K562 (cell line): ENCODE measurements around the gene AMIGO3. TPM values are rescaled to one million over a fixed set of nuclear protein-coding genes. Genes with fewer than 3 reads are reported as not detected.

Experiments
- ATAC-seq: fragments of 200-7000 bp; cut with Tn5 transposase; 3 replicates; pipeline ENCODE4 v1.9.1; 2020; ENCODE audit warnings: moderate library complexity
- Bru-seq: library from RNA; stranded (reverse); fragments of 400-500 nt; gene quantifications from one replicate; lab custom pipeline; 2021; lab: Mats Ljungman, UMichigan
- BruChase-seq, 2 experiments: library from RNA; stranded (reverse); fragments of 400-500 nt; gene quantifications; one replicate each; lab custom pipeline; 2021; lab: Mats Ljungman, UMichigan
- BruUV-seq: library from RNA; stranded (reverse); fragments of 400-500 nt; replicated peaks from 2 replicates; lab custom pipeline; 2021; lab: Mats Ljungman, UMichigan
- CTCF ChIA-PET: fragments of 300-600 bp; formaldehyde crosslinking; extraction: SDS; loops from one replicate; lab custom pipeline; 2021; ENCODE audit warnings: low intra/inter-chr PET ratio; lab: Yijun Ruan, JAX
- POLR2A ChIA-PET: fragments of 300-600, 350-650 bp; sonication (Branson Sonifier 250); formaldehyde crosslinking; extraction: SDS; loops from one replicate; lab custom pipeline; 2021; ENCODE audit warnings: antibody characterized with exemption, inconsistent platforms; lab: Yijun Ruan, JAX
- DNase-seq, 4 experiments: peaks; one replicate each; pipeline versions ENCODE4 v3.0.0 to v3.0.0-alpha.2; 2011 to 2018; ENCODE audit warnings: low spot score in 3 of 4, mixed read lengths in 3 of 4; ENCODE audit errors: extremely low read depth in 1 of 4
- FAIRE-seq: peaks from 2 replicates; lab custom pipeline; 2011; peaks lifted over from hg19 to GRCh38; lab: Jason Lieb, UNC
- H2AFZ ChIP-seq: 2 replicates; pipeline ENCODE4 v1.6.0; 2011; ENCODE audit warnings: low read depth, low read length, control low read depth, inconsistent platforms
- H3K27ac ChIP-seq: fragments of 200-600 bp; 3 replicates; pipeline ENCODE4 v1.8.0; 2011; ENCODE audit warnings: low read depth, mild to moderate bottlenecking, control low read depth, inconsistent platforms, low read length, moderate library complexity, mixed read lengths; ENCODE audit errors: extremely low read depth
- H3K27me3 ChIP-seq, 2 experiments: fragments of 300-600 bp in 1 of 2; 2 replicates in 1 of 2; 3 replicates in 1 of 2; pipeline versions ENCODE4 v1.6.0 to v1.8.0; 2011; ENCODE audit warnings: inconsistent platforms in 2 of 2, low read length in 2 of 2, mild to moderate bottlenecking in 1 of 2, mixed read lengths in 1 of 2, moderate library complexity in 1 of 2; ENCODE audit not compliant: control insufficient read depth in 2 of 2, insufficient read depth in 2 of 2
- H3K36me3 ChIP-seq: fragments of 300-600 bp; 3 replicates; pipeline ENCODE4 v1.8.0; 2011; ENCODE audit warnings: mild to moderate bottlenecking, low read length, inconsistent platforms; ENCODE audit not compliant: control insufficient read depth, insufficient read depth
- H3K4me1 ChIP-seq, 2 experiments: fragments of 200-600 bp in 1 of 2; replicated peaks in 1 of 2; 2 replicates in 1 of 2; 3 replicates in 1 of 2; pipeline versions ENCODE4 v1.5.1 to v1.8.0; 2011; ENCODE audit warnings: inconsistent platforms in 2 of 2, low read length in 2 of 2, mild to moderate bottlenecking in 1 of 2, mixed read lengths in 1 of 2, moderate library complexity in 1 of 2; ENCODE audit not compliant: control insufficient read depth in 2 of 2, insufficient read depth in 2 of 2
- H3K4me2 ChIP-seq: 2 replicates; pipeline ENCODE4 v1.6.1; 2011; ENCODE audit warnings: low read length, control low read depth, inconsistent platforms, mixed read lengths; ENCODE audit not compliant: insufficient read depth
- H3K4me3 ChIP-seq: fragments of 200-600 bp; sonication (generic), shearing (Covaris generic); 2 replicates; pipeline ENCODE4 v1.5.1; 2016; ENCODE audit warnings: control low read depth, inconsistent platforms
- H3K79me2 ChIP-seq: fragments of 200-600 bp; 3 replicates; pipeline ENCODE4 v1.8.0; 2011; ENCODE audit warnings: low read length, inconsistent platforms; ENCODE audit not compliant: control insufficient read depth, insufficient read depth
- H3K9ac ChIP-seq, 2 experiments: 2 replicates each; pipeline versions ENCODE4 v1.6.0 to v1.6.1; 2011; ENCODE audit warnings: low read depth in 2 of 2, low read length in 2 of 2, control low read depth in 1 of 2, inconsistent platforms in 1 of 2, mild to moderate bottlenecking in 1 of 2, mixed read lengths in 1 of 2; ENCODE audit not compliant: insufficient read depth in 1 of 2
- H3K9me1 ChIP-seq: one replicate; pipeline ENCODE4 v1.6.0; 2011; ENCODE audit warnings: inconsistent platforms, mild to moderate bottlenecking, low read length, moderate library complexity; ENCODE audit not compliant: control insufficient read depth, insufficient read depth
- H3K9me3 ChIP-seq: replicated peaks from 2 replicates; pipeline ENCODE4 v1.5.1; 2011; ENCODE audit warnings: low read depth, low read length, inconsistent platforms; ENCODE audit not compliant: control insufficient read depth, insufficient read depth
- H4K20me1 ChIP-seq: replicated peaks from 2 replicates; pipeline ENCODE4 v1.6.1; 2011; ENCODE audit warnings: low read length, inconsistent platforms, mixed read lengths; ENCODE audit not compliant: control insufficient read depth, insufficient read depth
- CCNT2 ChIP-seq: IDR thresholded peaks from 2 replicates; pipeline ENCODE4 v1.6.1; 2011; ENCODE audit warnings: borderline replicate concordance, low read depth, mild to moderate bottlenecking, moderate library complexity, mixed read lengths, low read length; ENCODE audit not compliant: insufficient read length; ENCODE audit errors: extremely low read depth
- NFYB ChIP-seq: IDR thresholded peaks from 2 replicates; pipeline ENCODE4 v1.6.1; 2011; ENCODE audit warnings: mild to moderate bottlenecking, moderate library complexity; ENCODE audit not compliant: insufficient read length; ENCODE audit errors: extremely low read depth
- RBM22 ChIP-seq: fragments of 200-400 bp; formaldehyde crosslinking; IDR thresholded peaks from 2 replicates; pipeline ENCODE4 v1.6.1; 2018; ENCODE audit warnings: low read length, low read depth; ENCODE audit not compliant: poor library complexity, severe bottlenecking
- ZBTB33 ChIP-seq: sonication (generic); formaldehyde crosslinking; IDR thresholded peaks from 2 replicates; pipeline ENCODE4 v1.8.1; 2023; ENCODE audit warnings: mild to moderate bottlenecking, missing genetic modification reagents
- WGBS: fragments of 100-300 bp; shearing (Covaris generic); methylation state at CpG from one replicate; pipeline ENCODE4 v1.1.6; 2016; ENCODE audit warnings: low coverage, mixed read lengths; ENCODE audit not compliant: insufficient coverage; ENCODE audit errors: missing lambda C conversion rate; 5-methylcytosine and 5-hydroxymethylcytosine counted together
- in situ Hi-C: fragments of 300-500 bp; cut with MboI; formaldehyde crosslinking; loops from 4 replicates; pipeline ENCODE4 v1.15.0; 2018; ENCODE audit warnings: inconsistent platforms, mixed read lengths
- intact Hi-C: fragments of 100-400 bp; cut with micrococcal nuclease; formaldehyde crosslinking; loops from 2 replicates; pipeline ENCODE4 v1.14.2; 2022
- long read RNA-seq, 3 experiments: library from polyadenylated mRNA in 2 of 3; library from RNA in 1 of 3; unstranded in 2 of 3; stranded (forward) in 1 of 3; transcript quantifications; one replicate each; pipeline ENCODE4 v2.0.0, GENCODE V29; 2019 to 2022
- polyA minus RNA-seq, 3 experiments: library from RNA; depleted of rRNA, polyadenylated mRNA; stranded (reverse); fragments of >200 nt; gene quantifications; 2 replicates each; pipeline ENCODE4 v1.2.3, GENCODE V29; 2011
- polyA plus RNA-seq, 8 experiments: library from polyadenylated mRNA; depleted of rRNA in 4 of 8; stranded (reverse) in 5 of 8; unstranded in 3 of 8; fragments of >200 nt; fragmentation: Nextera tagmentation in 2 of 8; fragmentation: Illumina TruSeq in 1 of 8; extraction: Ambion mirVana in 2 of 8; extraction: Trizol in 1 of 8; gene quantifications; 2 replicates each; pipeline versions ENCODE4 v1.2.1 to v1.2.3, GENCODE V29; 2011 to 2014; ENCODE audit warnings: inconsistent platforms in 1 of 8, missing spikeins in 1 of 8
- total RNA-seq, 7 experiments: library from RNA; depleted of rRNA in 6 of 7; stranded (reverse); fragments of >200 nt in 6 of 7; fragmentation: Illumina TruSeq in 2 of 7; extraction: Trizol in 2 of 7; gene quantifications; 2 replicates each; pipeline versions ENCODE4 v1.2.1 to v1.2.3, GENCODE V29; 2011 to 2021; ENCODE audit warnings: low replicate concordance in 1 of 7
- TF ChIP-seq, protein P1 (sequence below): fragments of 150-350 bp; IDR thresholded peaks from 2 replicates; pipeline ENCODE4 v1.6.1; 2014; ENCODE audit warnings: low read depth, mild to moderate bottlenecking, low read length, borderline replicate concordance
- TF ChIP-seq, protein P2 (sequence below), 3 experiments: IDR thresholded peaks in 2 of 3; conservative IDR thresholded peaks in 1 of 3; 2 replicates each; pipeline ENCODE4 v1.5.1; 2011 to 2012; ENCODE audit warnings: low read length in 3 of 3, mild to moderate bottlenecking in 3 of 3, control low read depth in 2 of 3, improper control_type of control experiment in 1 of 3, inconsistent platforms in 1 of 3, low read depth in 1 of 3, mixed read lengths in 1 of 3, moderate library complexity in 1 of 3; ENCODE audit not compliant: insufficient read depth in 2 of 3

AMIGO3 gene
- total RNA-seq (2011; cell fraction: chromatin; rRNA removed; ENCODE audit: low replicate concordance): 5.9 TPM in 1 of 2 replicates, not detected in the other
- total RNA-seq (2011; cell fraction: nucleolus; rRNA removed): 5.9 and 8.8 TPM in 2 replicates
- 0.51 TPM in 1 of 2 replicates, not detected in the other for total RNA-seq (2011; cell fraction: nucleoplasm; rRNA removed)
- total RNA-seq (2014; rRNA removed): 0.68 and 1.4 TPM in 2 replicates
- not detected in 2 replicates for total RNA-seq (2014; rRNA removed; fragmentation: Illumina TruSeq; extraction: Trizol)
- total RNA-seq (2015; rRNA removed; fragmentation: Illumina TruSeq; extraction: Trizol): 0.26 TPM in 1 of 2 replicates, not detected in the other
- total RNA-seq (2021): 0.18 and 0.44 TPM in 2 replicates
- polyA plus RNA-seq (2011; rRNA removed): 0.13 and 0.41 TPM in 2 replicates
- 3.1 TPM in 1 of 2 replicates, not detected in the other for polyA plus RNA-seq (2011; cell fraction: cytosol; rRNA removed)
- 2.6 and 8.7 TPM in 2 replicates for polyA plus RNA-seq (2011; cell fraction: nucleus; rRNA removed)
- polyA plus RNA-seq (2012): 0.61 and 4.4 TPM in 2 replicates
- 0.18 TPM in 1 of 2 replicates, not detected in the other for polyA plus RNA-seq (2014; fragmentation: Illumina TruSeq; extraction: Trizol)
- polyA plus RNA-seq (2014; fragmentation: Nextera tagmentation; extraction: Ambion mirVana): not detected
- 2.0 and 2.8 TPM in 2 replicates for polyA plus RNA-seq (2014; rRNA removed)
- not detected in 2 replicates for polyA minus RNA-seq (2011; rRNA and poly(A)+ RNA removed)
- polyA minus RNA-seq (2011; cell fraction: cytosol; rRNA and poly(A)+ RNA removed): 0.38 and 2.4 TPM in 2 replicates
- 2.4 and 3.3 TPM in 2 replicates for polyA minus RNA-seq (2011; cell fraction: nucleus; rRNA and poly(A)+ RNA removed)
- Bru-seq, nascent RNA: percentile 41 among the genes with signal in this experiment
- percentile 39 among the genes with signal in this experiment for BruChase-seq, experiment 1, labeled RNA remaining after a 2-hour chase
- percentile 41 among the genes with signal in this experiment for BruChase-seq, experiment 2, labeled RNA remaining after a 6-hour chase
- long read RNA-seq, experiment 1, transcript AMIGO3-201 (1 exons, 2,862 nt): major isoform, 10 of 10 reads
- long read RNA-seq, experiment 1, partial matches to known transcripts: 0 of 10 reads
- long read RNA-seq, experiment 1, other reads (novel, unspliced or antisense): 0 of 10 reads
- long read RNA-seq, experiment 2, partial matches to known transcripts: 0 of 3 reads
- long read RNA-seq, experiment 2, other reads (novel, unspliced or antisense): 0 of 3 reads
- long read RNA-seq, experiment 3, partial matches to known transcripts: 0 of 2 reads
- long read RNA-seq, experiment 3, other reads (novel, unspliced or antisense): 0 of 2 reads

DNA sequence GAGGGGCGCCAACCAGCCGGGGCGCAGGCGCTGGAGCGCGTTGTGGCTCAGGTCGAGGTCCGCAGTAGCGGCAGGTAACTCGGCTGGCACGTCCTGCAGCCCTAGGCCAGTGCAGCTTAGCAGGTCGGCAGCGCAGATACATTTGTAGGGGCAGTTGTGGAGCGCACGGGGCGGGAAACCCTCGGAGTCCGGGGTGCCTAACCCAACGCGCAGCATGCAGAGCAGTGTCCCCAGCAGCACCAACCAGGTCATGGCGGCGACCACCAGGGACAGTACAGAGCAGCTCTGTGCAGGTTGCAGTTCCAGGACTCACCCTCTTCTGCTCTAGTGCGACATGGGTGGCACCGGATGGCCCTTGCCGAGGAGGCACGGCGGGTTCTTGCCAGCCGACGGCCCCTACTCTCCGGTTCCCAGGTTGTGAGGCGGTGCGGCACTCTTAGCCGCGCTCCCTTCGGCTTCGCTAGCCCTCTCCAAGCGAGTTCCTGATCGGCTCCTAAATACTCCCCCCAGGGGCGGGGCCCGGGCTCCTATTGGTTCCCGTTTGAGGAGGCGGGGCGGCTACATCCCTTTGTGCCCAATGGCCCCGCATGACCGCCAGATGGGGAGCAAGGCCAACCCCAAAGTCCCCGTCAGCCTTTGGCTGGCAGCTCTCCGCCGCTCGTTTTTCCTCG lies at the start of gene AMIGO3:
Gene AMIGO3, minus strand, starts transcription at position 471 of the 671 bp plus-strand sequence. Its CDS starts 219 bp downstream, at position 252.
- H2AFZ ChIP-seq: no peak within 1 kb of the TSS
- no peak within 1 kb of the TSS for H3K4me2 ChIP-seq
- ChIA-PET CTCF (interaction anchor here (1.2 kb wide), 1 partner anchor 120 kb away, joined by 4 read pairs; no protein-coding TSS in a partner anchor), POLR2A (no interaction called here)
- intact Hi-C loops (no loop called here), in situ Hi-C loops (no loop called here)
- ATAC-seq (0 out of 3 replicates have a peak, but pooled peaks have one; percentile 8), FAIRE-seq (no peak), DNase-seq (peak; percentile 31 to 67 (median 62))
- H3K9ac ChIP-seq: no peak within 1 kb of the TSS
- BruUV-seq: no TSS peak
- peaks cover 0 to 33% of the 10 kb centered on the region in 2 experiments; a peak in 3 of 5 replicates for H3K4me1 ChIP-seq
- no peaks in the 10 kb centered on the region for H3K9me1 ChIP-seq
- H3K27me3 ChIP-seq: no peaks in the 10 kb centered on the region
- no peak within 1 kb of the TSS for H3K27ac ChIP-seq
- WGBS: 96% methylated on average over 24 of the region's 50 CpGs
- H3K9me3 ChIP-seq: no peaks in the 10 kb centered on the region
- no peak within 1 kb of the TSS for H3K4me3 ChIP-seq
- H3K36me3 ChIP-seq: peaks cover 61% of the 10 kb centered on the region; the same call in 2 of the 3 replicates
- H3K79me2 ChIP-seq: peaks cover 12% of the 10 kb centered on the region
- H4K20me1 ChIP-seq: 0 out of 2 replicates have a peak, but pooled peaks cover 3% of the 10 kb centered on the region
- TF ChIP-seq, protein P1, sequence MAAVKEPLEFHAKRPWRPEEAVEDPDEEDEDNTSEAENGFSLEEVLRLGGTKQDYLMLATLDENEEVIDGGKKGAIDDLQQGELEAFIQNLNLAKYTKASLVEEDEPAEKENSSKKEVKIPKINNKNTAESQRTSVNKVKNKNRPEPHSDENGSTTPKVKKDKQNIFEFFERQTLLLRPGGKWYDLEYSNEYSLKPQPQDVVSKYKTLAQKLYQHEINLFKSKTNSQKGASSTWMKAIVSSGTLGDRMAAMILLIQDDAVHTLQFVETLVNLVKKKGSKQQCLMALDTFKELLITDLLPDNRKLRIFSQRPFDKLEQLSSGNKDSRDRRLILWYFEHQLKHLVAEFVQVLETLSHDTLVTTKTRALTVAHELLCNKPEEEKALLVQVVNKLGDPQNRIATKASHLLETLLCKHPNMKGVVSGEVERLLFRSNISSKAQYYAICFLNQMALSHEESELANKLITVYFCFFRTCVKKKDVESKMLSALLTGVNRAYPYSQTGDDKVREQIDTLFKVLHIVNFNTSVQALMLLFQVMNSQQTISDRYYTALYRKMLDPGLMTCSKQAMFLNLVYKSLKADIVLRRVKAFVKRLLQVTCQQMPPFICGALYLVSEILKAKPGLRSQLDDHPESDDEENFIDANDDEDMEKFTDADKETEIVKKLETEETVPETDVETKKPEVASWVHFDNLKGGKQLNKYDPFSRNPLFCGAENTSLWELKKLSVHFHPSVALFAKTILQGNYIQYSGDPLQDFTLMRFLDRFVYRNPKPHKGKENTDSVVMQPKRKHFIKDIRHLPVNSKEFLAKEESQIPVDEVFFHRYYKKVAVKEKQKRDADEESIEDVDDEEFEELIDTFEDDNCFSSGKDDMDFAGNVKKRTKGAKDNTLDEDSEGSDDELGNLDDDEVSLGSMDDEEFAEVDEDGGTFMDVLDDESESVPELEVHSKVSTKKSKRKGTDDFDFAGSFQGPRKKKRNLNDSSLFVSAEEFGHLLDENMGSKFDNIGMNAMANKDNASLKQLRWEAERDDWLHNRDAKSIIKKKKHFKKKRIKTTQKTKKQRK: no peak
- peak; percentile 22 for TF ChIP-seq NFYB
- peak; percentile 62 for TF ChIP-seq RBM22
- peak; percentile 72 for TF ChIP-seq ZBTB33
- TF ChIP-seq, protein P2, sequence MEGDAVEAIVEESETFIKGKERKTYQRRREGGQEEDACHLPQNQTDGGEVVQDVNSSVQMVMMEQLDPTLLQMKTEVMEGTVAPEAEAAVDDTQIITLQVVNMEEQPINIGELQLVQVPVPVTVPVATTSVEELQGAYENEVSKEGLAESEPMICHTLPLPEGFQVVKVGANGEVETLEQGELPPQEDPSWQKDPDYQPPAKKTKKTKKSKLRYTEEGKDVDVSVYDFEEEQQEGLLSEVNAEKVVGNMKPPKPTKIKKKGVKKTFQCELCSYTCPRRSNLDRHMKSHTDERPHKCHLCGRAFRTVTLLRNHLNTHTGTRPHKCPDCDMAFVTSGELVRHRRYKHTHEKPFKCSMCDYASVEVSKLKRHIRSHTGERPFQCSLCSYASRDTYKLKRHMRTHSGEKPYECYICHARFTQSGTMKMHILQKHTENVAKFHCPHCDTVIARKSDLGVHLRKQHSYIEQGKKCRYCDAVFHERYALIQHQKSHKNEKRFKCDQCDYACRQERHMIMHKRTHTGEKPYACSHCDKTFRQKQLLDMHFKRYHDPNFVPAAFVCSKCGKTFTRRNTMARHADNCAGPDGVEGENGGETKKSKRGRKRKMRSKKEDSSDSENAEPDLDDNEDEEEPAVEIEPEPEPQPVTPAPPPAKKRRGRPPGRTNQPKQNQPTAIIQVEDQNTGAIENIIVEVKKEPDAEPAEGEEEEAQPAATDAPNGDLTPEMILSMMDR (IDR thresholded peaks at IDR 0.05 in 2 of 3, conservative IDR thresholded peaks at IDR 0.05 in 1 of 3; ENCODE audit: insufficient read depth in 2 of 3, low read depth in 1 of 3, low read length in 3 of 3): peak in 1 of 3 experiments; percentile 34; a peak in 1 of 6 replicates
- TF ChIP-seq CCNT2: peak; percentile 55
